ENCODE measurements around the gene EIF6.
A peak's percentile ranks its signal among the peaks of the same experiment; 100 is the strongest.

The EIF6 gene

GRCh38 chr20:35312318-35312717, 27.7 kb upstream of the EIF6 start:
- no peak for DNase-seq

GRCh38 chr20:35311822-35312221, 27.2 kb upstream of the EIF6 start:
- no peak for DNase-seq

GRCh38 chr20:35311409-35311808, 26.8 kb upstream of the EIF6 start:
- peak in 2 of 4 experiments; percentile 28 to 46 for DNase-seq

- no peak for DNase-seq
These were observed 23.4 kb upstream of the EIF6 start for GRCh38 chr20:35307666-35308653.

- no peak for DNase-seq
These were observed 22.5 kb upstream of the EIF6 start for GRCh38 chr20:35306931-35307517.

GRCh38 chr20:35305682-35306556, 21.3 kb upstream of the EIF6 start:
- peak in 2 of 4 experiments; percentile 35 to 63 for DNase-seq

- DNase-seq: no peak
These were observed 20.4 kb upstream of the EIF6 start for GRCh38 chr20:35304956-35305355.

GRCh38 chr20:35303735-35304491, 19.3 kb upstream of the EIF6 start:
- DNase-seq: peak; percentile 61 to 74 (median 64)

GRCh38 chr20:35303382-35303734, 18.8 kb upstream of the EIF6 start:
- DNase-seq: no peak

GRCh38 chr20:35302421-35303335, 18.1 kb upstream of the EIF6 start:
- no peak for DNase-seq

- DNase-seq: no peak
These were observed 16.9 kb upstream of the EIF6 start for GRCh38 chr20:35301426-35301825.

GRCh38 chr20:35300469-35301262, 16.1 kb upstream of the EIF6 start:
- DNase-seq: no peak

GRCh38 chr20:35299780-35300179, 15.2 kb upstream of the EIF6 start:
- no peak for DNase-seq

- DNase-seq: no peak
These were observed 13.7 kb upstream of the EIF6 start for GRCh38 chr20:35298264-35298663.

GRCh38 chr20:35297740-35298139, 13.2 kb upstream of the EIF6 start:
- DNase-seq: no peak

GRCh38 chr20:35297155-35297554, 12.6 kb upstream of the EIF6 start:
- no peak for DNase-seq

GRCh38 chr20:35296101-35296554, 11.6 kb upstream of the EIF6 start:
- no peak for DNase-seq

- no peak for DNase-seq
These were observed 11.1 kb upstream of the EIF6 start for GRCh38 chr20:35295674-35296073.

GRCh38 chr20:35295058-35295457, 10.5 kb upstream of the EIF6 start:
- no peak for DNase-seq

GRCh38 chr20:35294293-35294685, 9.7 kb upstream of the EIF6 start:
- DNase-seq: no peak
